ENCODE measurements around the gene DNAL1. TPM values are rescaled to one million over a fixed set of nuclear protein-coding genes. Genes with fewer than 3 reads are reported as not detected.

Gene DNAL1
- total RNA-seq, 1 donor from 2014 or later: 7.7 TPM

DNA sequence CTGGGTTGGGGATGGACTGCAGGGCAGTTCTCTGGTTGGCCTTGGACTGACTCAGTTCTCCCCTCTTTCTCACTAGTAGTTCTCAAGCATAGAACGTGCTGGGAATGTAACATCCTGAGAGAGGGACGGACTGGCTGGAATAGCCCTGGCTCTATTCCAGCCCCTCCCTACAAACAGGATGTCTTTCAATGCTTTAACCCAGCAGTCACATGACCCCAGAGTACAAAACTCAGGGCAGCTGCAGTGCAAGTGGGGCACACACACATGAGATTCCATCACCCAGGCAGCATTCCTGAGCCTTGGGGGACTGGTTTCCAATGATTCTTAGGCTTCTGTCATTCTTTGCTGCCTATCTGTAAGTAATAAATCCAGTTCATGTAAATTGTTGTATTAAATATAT, 34.1 kb upstream of the DNAL1 start:
- intact Hi-C loops (cut with micrococcal nuclease): no loop called here
- Mint-ChIP-seq H3K36me3 (ENCODE audit: low read depth) (no peaks in the 10 kb centered on the region), H3K9me3 (no peaks in the 10 kb centered on the region), H3K27ac (no peak overlapping the region), H3K27me3 (peaks cover 6% of the 10 kb centered on the region), H3K4me3 (no peak overlapping the region), H3K4me1 (peaks cover 3% of the 10 kb centered on the region)
- CTCF ChIA-PET: interaction anchor here (0.7 kb wide), 1 partner anchor 22 kb away, joined by 3 read pairs; no protein-coding TSS in a partner anchor
- DNase-seq: no peak
- POLR2A ChIA-PET: no interaction called here
- ATAC-seq (ENCODE audit: low read depth): no peak
- TF ChIP-seq, protein P1, sequence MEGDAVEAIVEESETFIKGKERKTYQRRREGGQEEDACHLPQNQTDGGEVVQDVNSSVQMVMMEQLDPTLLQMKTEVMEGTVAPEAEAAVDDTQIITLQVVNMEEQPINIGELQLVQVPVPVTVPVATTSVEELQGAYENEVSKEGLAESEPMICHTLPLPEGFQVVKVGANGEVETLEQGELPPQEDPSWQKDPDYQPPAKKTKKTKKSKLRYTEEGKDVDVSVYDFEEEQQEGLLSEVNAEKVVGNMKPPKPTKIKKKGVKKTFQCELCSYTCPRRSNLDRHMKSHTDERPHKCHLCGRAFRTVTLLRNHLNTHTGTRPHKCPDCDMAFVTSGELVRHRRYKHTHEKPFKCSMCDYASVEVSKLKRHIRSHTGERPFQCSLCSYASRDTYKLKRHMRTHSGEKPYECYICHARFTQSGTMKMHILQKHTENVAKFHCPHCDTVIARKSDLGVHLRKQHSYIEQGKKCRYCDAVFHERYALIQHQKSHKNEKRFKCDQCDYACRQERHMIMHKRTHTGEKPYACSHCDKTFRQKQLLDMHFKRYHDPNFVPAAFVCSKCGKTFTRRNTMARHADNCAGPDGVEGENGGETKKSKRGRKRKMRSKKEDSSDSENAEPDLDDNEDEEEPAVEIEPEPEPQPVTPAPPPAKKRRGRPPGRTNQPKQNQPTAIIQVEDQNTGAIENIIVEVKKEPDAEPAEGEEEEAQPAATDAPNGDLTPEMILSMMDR (IDR thresholded peaks at IDR 0.05): no peak

DNA sequence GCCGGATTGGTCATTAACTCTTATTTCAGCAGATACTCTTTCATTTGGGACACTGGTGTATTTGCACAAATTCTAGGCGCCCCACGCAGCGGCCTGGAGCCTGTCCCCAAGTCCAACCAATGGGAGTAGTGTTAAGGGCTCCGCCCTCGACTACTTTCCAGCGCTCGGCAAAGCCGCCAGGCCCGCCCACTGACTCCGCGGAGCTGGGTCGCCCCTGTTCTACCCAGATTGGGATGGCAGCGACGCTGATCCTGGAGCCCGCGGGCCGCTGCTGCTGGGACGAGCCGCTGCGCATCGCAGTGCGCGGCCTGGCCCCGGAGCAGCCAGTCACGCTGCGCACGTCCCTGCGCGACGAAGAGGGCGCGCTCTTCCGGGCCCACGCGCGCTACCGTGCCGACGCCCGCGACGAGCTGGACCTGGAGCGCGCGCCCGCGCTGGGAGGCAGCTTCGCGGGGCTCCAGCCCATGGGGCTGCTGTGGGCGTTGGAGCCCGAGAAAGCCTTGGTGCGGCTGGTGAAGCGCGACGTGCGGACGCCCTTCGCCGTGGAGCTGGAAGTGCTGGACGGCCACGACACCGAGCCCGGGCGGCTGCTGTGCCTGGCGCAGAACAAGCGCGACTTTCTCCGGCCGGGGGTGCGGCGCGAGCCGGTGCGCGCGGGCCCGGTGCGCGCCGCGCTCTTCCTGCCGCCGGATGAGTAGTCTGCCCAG, 32.3 kb upstream of the DNAL1 start, which contains the start of gene ACOT6:
TSS of gene ACOT6 (plus strand) at position 179 of the 707 bp plus-strand sequence. CDS start at position 234, 55 bp downstream.
- Mint-ChIP-seq H3K4me1 (peaks cover 3% of the 10 kb centered on the region), H3K27ac (peak within 1 kb of the TSS; percentile 46), H3K4me3 (peak within 1 kb of the TSS; percentile 84), H3K27me3 (no peaks in the 10 kb centered on the region), H3K9me3 (no peaks in the 10 kb centered on the region), H3K36me3 (ENCODE audit: low read depth) (no peaks in the 10 kb centered on the region)
- ChIA-PET CTCF (interaction anchor here (0.9 to 1.4 kb wide), 2 partner anchors 22 to 104 kb away, joined by 3 to 6 read pairs; no protein-coding TSS in a partner anchor), POLR2A (interaction anchor here (0.7 to 2.2 kb wide), 6 partner anchors 21 to 141 kb away, joined by 3 to 14 read pairs (median 8); partner anchors contain the start of genes ACOT2, ACOT4 and RIOX1)
- DNase-seq (peak; percentile 58), ATAC-seq (ENCODE audit: low read depth) (peak; percentile 85)
- intact Hi-C loops (cut with micrococcal nuclease): loop anchor here (2.0 kb wide), 2 partner anchors 20 to 122 kb away; partner anchors contain the start of gene RIOX1
- TF ChIP-seq, protein P1 (IDR thresholded peaks at IDR 0.05): no peak

DNA sequence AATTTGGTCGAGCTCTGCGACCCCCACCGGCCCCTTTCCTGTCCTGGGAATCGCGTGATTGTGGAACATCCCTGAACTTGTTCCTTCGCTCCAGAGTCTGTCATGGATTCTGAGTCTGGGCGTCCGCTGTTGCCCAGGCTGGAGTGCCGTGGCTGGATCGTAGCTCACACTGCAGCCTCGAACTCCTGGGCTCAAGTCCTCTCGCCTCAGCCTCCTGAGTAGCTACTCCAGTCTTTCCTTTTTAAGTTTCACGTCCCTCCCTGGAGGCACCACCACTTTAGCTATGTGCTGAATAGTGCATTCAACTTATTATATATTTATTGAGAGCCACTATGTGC, 31.8 kb upstream of the DNAL1 start:
- TF ChIP-seq, protein P1 (IDR thresholded peaks at IDR 0.05): no peak
- Mint-ChIP-seq H3K36me3 (ENCODE audit: low read depth) (no peaks in the 10 kb centered on the region), H3K4me1 (peaks cover 3% of the 10 kb centered on the region), H3K27me3 (no peaks in the 10 kb centered on the region), H3K4me3 (peak overlapping the region; percentile 84), H3K27ac (peak overlapping the region; percentile 46), H3K9me3 (no peaks in the 10 kb centered on the region)
- POLR2A ChIA-PET: interaction anchor here (0.6 to 2.2 kb wide), 6 partner anchors 21 to 228 kb away, joined by 3 to 14 read pairs (median 8); partner anchors contain the start of genes ACOT2, ACOT4 and RIOX1
- ATAC-seq (ENCODE audit: low read depth): no peak
- CTCF ChIA-PET: interaction anchor here (0.7 to 1.4 kb wide), 3 partner anchors 21 to 155 kb away, joined by 3 to 6 read pairs (median 3); no protein-coding TSS in a partner anchor
- DNase-seq: no peak
- intact Hi-C loops (cut with micrococcal nuclease): loop anchor here (2.0 kb wide), 2 partner anchors 20 to 122 kb away; partner anchors contain the start of gene RIOX1

DNA sequence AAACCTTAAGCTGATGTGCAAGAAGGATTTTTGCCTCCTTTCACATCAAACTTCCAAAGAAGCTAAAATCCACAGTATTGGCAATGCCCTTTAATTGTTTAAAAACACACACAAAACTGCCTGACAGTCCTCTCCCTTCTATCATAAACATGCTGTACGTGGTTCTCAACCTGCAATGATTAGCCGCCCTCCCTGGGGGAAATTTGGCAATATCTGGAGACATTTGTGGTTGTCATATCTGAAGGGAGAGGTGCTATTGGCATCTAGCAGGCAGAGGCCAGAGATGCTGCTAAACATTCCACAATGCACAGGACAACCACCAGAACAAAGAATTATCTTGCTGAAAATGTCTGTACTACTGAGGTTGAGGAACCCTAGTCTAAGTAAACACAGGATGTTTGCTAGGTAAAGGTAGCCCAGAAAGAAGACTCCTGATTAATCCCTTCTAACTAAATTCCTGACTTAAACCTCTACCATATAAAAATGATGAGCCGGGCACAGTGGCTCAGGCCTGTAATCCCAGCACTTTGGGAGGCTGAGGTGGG, 31.3 kb upstream of the DNAL1 start:
- ATAC-seq (ENCODE audit: low read depth) (no peak), DNase-seq (no peak)
- no peak overlapping the region for H3K27ac Mint-ChIP-seq
- H3K27me3 Mint-ChIP-seq: no peaks in the 10 kb centered on the region
- peaks cover 3% of the 10 kb centered on the region for H3K4me1 Mint-ChIP-seq
- TF ChIP-seq, protein P1 (IDR thresholded peaks at IDR 0.05): no peak
- peak overlapping the region; percentile 84 for H3K4me3 Mint-ChIP-seq
- ChIA-PET CTCF (interaction anchor here (0.7 to 1.4 kb wide), 2 partner anchors 105 to 156 kb away, joined by 3 to 6 read pairs; no protein-coding TSS in a partner anchor), POLR2A (interaction anchor here (0.6 to 2.2 kb wide), 4 partner anchors 43 to 228 kb away, joined by 6 to 14 read pairs (median 8); partner anchors contain the start of genes ACOT2 and RIOX1)
- no peaks in the 10 kb centered on the region for H3K36me3 Mint-ChIP-seq (ENCODE audit: low read depth)
- intact Hi-C loops (cut with micrococcal nuclease): loop anchor here (2.0 kb wide), 2 partner anchors 21 to 123 kb away; partner anchors contain the start of gene RIOX1
- no peaks in the 10 kb centered on the region for H3K9me3 Mint-ChIP-seq

DNA sequence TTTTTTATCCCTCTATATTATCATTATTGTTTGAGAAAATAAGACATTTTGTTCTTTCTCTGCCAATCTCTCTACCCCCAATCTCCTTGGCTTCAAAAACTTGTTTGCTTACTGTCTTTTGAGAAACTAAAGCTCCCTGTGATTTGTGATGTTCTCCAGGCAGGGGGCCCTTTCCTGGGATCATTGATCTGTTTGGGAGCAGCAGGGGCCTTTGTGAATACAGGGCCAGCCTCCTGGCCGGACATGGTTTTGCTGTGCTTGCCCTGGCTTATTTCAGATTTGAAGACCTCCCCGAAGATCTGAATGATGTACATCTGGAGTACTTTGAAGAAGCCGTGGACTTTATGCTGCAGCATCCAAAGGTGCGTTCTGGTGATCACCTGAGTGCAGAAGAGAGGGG, 28.0 kb upstream of the DNAL1 start:
- H3K27ac Mint-ChIP-seq: no peak overlapping the region
- CTCF ChIA-PET: no interaction called here
- H3K4me3 Mint-ChIP-seq: no peak overlapping the region
- TF ChIP-seq, protein P1 (IDR thresholded peaks at IDR 0.05): no peak
- H3K9me3 Mint-ChIP-seq: no peaks in the 10 kb centered on the region
- H3K36me3 Mint-ChIP-seq (ENCODE audit: low read depth): no peaks in the 10 kb centered on the region
- ATAC-seq (ENCODE audit: low read depth) (no peak), DNase-seq (no peak)
- POLR2A ChIA-PET: no interaction called here
- intact Hi-C loops (cut with micrococcal nuclease): no loop called here
- H3K4me1 Mint-ChIP-seq: peaks cover 3% of the 10 kb centered on the region
- no peaks in the 10 kb centered on the region for H3K27me3 Mint-ChIP-seq

Data from activated B cell treated with CpG ODN at 0.5 μM for 24 hours (primary cell).